IPS-18c (cell line): ENCODE measurements around the gene NPAS2.

ENCODE experiments used
- H3K4me3 ChIP-seq: 2 replicates; pipeline ENCODE4 v1.7.0; 2013; ENCODE audit warnings: low read depth, mild to moderate bottlenecking, low read length, moderate library complexity; ENCODE audit not compliant: insufficient read depth
- H3K9me3 ChIP-seq: one replicate; pipeline ENCODE4 v1.6.1; 2013; ENCODE audit warnings: mild to moderate bottlenecking, low read length, moderate library complexity; ENCODE audit not compliant: control insufficient read depth, insufficient read depth

NPAS2 gene

GRCh38 chr2:101040761-101041160 is 220.8 kb downstream of the NPAS2 start:
- no peaks in the 10 kb centered on the region for H3K9me3 ChIP-seq
- no peak overlapping the region for H3K4me3 ChIP-seq

- Histone ChIP-seq H3K4me3 (no peak overlapping the region), H3K9me3 (no peaks in the 10 kb centered on the region)
These were observed 221.5 kb downstream of the NPAS2 start for GRCh38 chr2:101041413-101041812.

- no peaks in the 10 kb centered on the region for H3K9me3 ChIP-seq
- no peak overlapping the region for H3K4me3 ChIP-seq
These were observed 225.4 kb downstream of the NPAS2 start for GRCh38 chr2:101045330-101045729.
